GM10248 (cell line): ENCODE measurements around the gene ZAP70.
"Not testable (repeated sequence)": the region's sequence is repeated elsewhere in the genome, so short reads cannot be mapped to it uniquely, and the experiment has no call there.

Experiments used
- CTCF ChIA-PET: fragments of 300-600 bp; sonication (Branson Sonifier 250); formaldehyde crosslinking; extraction: SDS; loops from one replicate; lab custom pipeline; 2021; ENCODE audit warnings: antibody characterized with exemption; lab: Yijun Ruan, JAX
- POLR2A ChIA-PET: fragments of 350-650 bp; sonication (Branson Sonifier 250); formaldehyde crosslinking; extraction: SDS; loops from one replicate; lab custom pipeline; 2020; ENCODE audit warnings: antibody characterized with exemption; lab: Yijun Ruan, JAX
- DNase-seq: peaks from one replicate; pipeline ENCODE4 v3.0.0; 2012; ENCODE audit errors: extremely low spot score
- TF ChIP-seq, protein P1 (sequence below): IDR thresholded peaks from 2 replicates; pipeline ENCODE4 v1.5.1; 2012; ENCODE audit warnings: mild to moderate bottlenecking, low read depth; ENCODE audit errors: extremely low read depth, missing control alignments, control extremely low read depth

Gene ZAP70

DNA sequence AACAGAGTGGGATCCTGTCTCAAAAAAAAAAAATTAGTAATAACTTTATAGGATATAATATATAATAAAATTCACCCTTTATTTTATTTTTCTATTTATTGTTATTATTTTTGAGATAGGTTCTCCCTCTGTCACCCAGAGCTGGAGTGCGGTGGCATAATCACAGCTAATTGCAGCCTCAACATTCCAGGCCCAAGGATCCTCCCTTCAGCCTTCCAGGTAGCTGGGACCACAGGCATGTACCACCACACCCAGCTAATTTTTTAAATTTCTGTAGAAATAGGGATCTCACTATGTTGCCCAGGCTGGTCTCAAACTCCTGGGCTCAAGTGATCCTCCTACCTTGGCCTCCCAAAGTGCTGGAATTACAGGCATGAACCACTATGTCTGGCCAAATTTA lies 42.9 kb upstream of the ZAP70 start:
- CTCF ChIA-PET = interaction anchor here (1.0 to 1.5 kb wide), 5 partner anchors 8 to 80 kb away, joined by 3 to 6 read pairs (median 5); no protein-coding TSS in a partner anchor

DNA sequence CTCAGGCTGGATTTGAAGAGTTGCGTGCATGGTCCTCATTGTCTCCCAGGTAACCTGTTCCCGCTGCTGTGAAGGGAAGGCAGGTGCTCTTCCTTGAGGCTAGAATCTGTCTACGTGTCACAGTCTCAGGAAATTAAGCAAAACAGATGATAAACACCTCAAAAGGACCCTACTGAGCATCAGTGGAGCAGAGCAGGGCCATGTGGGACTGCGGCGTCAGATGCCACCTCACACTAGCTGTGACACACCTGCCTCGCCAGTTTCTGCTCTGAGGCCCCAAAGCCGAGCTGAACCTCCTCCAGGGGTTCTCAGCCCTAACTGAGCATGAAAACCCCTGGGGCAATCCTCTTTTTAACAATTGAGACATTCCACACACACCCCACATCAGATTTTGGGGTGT lies 41.9 kb upstream of the ZAP70 start:
- POLR2A ChIA-PET = no interaction called here
- DNase-seq = no peak
- CTCF ChIA-PET = interaction anchor here (3.1 kb wide), 1 partner anchor 26 kb away, joined by 19 read pairs; no protein-coding TSS in a partner anchor
- TF ChIP-seq, protein P1, sequence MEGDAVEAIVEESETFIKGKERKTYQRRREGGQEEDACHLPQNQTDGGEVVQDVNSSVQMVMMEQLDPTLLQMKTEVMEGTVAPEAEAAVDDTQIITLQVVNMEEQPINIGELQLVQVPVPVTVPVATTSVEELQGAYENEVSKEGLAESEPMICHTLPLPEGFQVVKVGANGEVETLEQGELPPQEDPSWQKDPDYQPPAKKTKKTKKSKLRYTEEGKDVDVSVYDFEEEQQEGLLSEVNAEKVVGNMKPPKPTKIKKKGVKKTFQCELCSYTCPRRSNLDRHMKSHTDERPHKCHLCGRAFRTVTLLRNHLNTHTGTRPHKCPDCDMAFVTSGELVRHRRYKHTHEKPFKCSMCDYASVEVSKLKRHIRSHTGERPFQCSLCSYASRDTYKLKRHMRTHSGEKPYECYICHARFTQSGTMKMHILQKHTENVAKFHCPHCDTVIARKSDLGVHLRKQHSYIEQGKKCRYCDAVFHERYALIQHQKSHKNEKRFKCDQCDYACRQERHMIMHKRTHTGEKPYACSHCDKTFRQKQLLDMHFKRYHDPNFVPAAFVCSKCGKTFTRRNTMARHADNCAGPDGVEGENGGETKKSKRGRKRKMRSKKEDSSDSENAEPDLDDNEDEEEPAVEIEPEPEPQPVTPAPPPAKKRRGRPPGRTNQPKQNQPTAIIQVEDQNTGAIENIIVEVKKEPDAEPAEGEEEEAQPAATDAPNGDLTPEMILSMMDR = no peak

More for the DNA sequence above, 42.9 kb upstream of the ZAP70 start:
- DNase-seq = no peak
- POLR2A ChIA-PET = interaction anchor here (0.8 kb wide), 1 partner anchor 25 kb away, joined by 6 read pairs; the partner anchor contains the start of gene COX5B
- TF ChIP-seq, protein P1 = no peak

DNA sequence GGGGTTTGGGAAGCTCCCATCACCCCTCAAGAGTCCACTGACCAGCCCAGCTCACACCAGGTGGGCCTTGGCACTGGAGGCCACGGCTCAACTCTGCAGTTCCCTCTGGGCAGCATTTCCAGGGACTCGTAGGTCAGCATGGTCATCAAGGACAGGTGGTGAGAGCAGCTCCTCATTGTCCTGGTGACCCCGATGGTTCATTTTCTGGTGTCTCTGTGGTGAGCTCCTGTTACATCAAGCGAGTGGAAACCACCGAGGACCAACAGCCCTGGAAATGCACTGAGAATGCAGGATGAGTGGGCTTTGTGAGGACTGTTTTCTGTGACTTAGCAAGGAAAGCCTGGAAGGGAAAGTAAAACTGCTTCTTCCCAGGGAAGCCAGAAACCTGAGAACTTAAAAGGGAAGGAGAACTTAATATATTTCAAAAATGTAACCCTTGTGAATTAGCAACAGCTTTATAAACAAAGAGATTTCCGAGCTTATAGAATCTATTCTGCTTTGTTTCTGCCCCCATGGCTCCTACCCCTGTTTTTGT lies 40.7 kb upstream of the ZAP70 start:
- not testable (repeated sequence) for DNase-seq
- CTCF ChIA-PET = interaction anchor here (1.0 to 3.1 kb wide), 11 partner anchors 8 to 82 kb away, joined by 3 to 19 read pairs (median 5); partner anchors contain the start of genes ACTR1B and COX5B
- POLR2A ChIA-PET = interaction anchor here (1.6 kb wide), 1 partner anchor 10 kb away, joined by 4 read pairs; no protein-coding TSS in a partner anchor

DNA sequence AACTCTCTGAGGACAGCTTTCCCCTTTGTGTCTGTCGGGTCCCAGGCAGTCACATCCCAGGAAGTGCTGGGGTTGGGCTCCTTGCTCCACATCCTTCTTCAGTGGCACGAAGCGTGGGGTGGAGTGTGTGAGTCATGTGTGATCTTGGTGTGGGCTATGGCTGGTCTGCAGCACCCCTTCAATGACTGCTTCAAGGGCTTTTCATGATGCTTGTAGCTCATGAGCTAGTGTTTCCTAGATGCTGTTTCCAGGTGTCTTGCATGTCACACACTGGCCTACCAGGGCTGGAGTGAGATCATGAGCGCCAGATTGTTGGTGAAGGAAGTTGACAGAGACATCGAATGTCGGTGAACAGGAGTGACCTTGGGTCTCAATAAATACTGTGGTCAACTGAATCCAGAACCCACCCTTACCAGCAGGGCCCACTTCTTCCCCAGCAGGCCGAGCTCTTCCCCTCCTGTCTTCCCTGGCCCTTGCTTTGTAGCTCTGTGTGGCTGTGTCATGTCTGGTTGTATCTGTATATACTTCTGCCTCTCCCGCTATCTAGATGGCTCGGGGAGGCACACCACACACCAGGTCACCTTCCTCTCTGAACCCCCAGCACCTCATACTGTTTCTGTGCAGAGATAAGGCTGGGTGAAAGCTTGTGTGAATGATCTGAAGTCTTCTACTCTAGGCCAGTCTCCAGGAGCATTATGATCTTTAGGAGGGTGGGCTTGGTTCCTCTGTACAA lies 40.0 kb upstream of the ZAP70 start:
- no peak for DNase-seq
- CTCF ChIA-PET = interaction anchor here (1.0 to 3.1 kb wide), 11 partner anchors 9 to 82 kb away, joined by 3 to 19 read pairs (median 5); partner anchors contain the start of genes ACTR1B and COX5B
- TF ChIP-seq, protein P1 = no peak
- POLR2A ChIA-PET = interaction anchor here (1.6 kb wide), 1 partner anchor 11 kb away, joined by 4 read pairs; no protein-coding TSS in a partner anchor

DNA sequence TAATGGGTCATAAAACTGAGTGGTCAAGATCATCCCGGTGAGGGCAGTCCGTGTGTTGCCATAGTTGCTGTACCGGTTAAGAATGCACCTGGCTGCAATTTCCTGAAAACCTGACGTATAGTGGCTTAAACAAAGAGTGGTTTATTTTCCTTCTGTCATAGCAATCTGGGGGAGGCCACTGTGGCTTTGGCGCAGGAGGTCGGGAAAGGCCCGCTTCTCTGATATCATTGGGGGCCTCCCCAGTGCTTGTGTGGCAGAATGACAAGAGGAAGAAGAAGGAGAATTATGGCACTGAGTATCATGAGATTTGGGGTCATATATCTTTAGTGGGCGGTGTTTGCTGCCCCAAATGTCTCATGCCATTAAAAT lies 39.5 kb upstream of the ZAP70 start:
- POLR2A ChIA-PET = interaction anchor here (1.6 kb wide), 1 partner anchor 11 kb away, joined by 4 read pairs; no protein-coding TSS in a partner anchor
- TF ChIP-seq, protein P1 = no peak
- DNase-seq = peak; percentile 60
- CTCF ChIA-PET = interaction anchor here (1.2 to 3.1 kb wide), 9 partner anchors 9 to 83 kb away, joined by 3 to 19 read pairs (median 5); partner anchors contain the start of genes ACTR1B and COX5B

DNA sequence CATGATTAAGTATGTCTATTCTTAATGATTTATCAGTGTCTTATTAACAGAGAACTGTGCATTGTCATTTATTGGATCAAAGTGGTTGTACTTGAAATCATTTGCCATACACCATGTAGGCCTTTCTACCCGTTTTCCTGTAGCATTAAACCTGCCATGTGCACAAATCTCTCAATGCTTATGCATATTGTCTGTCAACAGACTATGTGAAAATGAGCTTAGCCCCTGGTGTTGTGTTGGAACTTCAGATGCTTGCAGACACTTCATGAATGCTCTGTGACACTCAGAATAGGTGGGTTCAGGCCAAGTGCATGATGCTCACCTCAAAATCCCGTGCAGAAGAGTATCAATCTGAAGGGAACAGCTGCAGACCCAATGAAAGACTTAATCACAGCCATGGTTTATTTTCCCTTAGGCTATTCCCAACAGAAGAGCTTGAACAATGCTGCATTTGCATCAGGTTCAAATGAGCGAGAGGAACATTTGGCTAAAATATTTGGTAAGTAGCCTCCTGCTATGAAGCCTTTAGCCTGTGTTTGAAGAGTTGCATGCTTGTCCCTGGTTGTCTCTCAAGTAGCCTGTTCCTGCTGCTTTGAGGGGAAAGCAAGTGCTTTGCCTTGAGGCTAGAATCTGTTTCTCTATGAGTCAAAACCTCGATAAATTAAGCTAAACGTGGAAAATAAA lies 37.8 kb upstream of the ZAP70 start:
- TF ChIP-seq, protein P1 = no peak
- ChIA-PET CTCF (interaction anchor here (0.7 to 4.0 kb wide), 7 partner anchors 9 to 85 kb away, joined by 3 to 40 read pairs (median 4); partner anchors contain the start of gene ACTR1B), POLR2A (no interaction called here)
- DNase-seq = no peak
